Calu3 (cell line): Measurements from ENCODE around the gene AGBL4. TPM values are rescaled to one million over a fixed set of nuclear protein-coding genes. Genes with fewer than 3 reads are reported as not detected.

ENCODE experiments used
- BruUV-seq: library from RNA; stranded (reverse); fragments of 400-500 nt; replicated peaks from 2 replicates; lab custom pipeline; 2021; lab: Mats Ljungman, UMichigan
- CTCF ChIA-PET: fragments of 300-600 bp; sonication (Branson Sonifier 250); formaldehyde crosslinking; loops from one replicate; lab custom pipeline; 2022; ENCODE audit warnings: antibody characterized with exemption; lab: Charles Lee
- DNase-seq: peaks from one replicate; pipeline ENCODE4 v3.0.0; 2022
- H3K27ac Mint-ChIP-seq: one replicate; pipeline ENCODE4 v1.8.0; 2022; ENCODE audit warnings: mixed read lengths; ENCODE audit not compliant: unreplicated experiment
- H3K27me3 Mint-ChIP-seq: one replicate; pipeline ENCODE4 v1.8.0; 2022; ENCODE audit warnings: mixed read lengths; ENCODE audit not compliant: unreplicated experiment
- H3K36me3 Mint-ChIP-seq: one replicate; pipeline ENCODE4 v1.8.0; 2022; ENCODE audit warnings: mild to moderate bottlenecking, moderate library complexity, mixed read lengths; ENCODE audit not compliant: insufficient read depth, unreplicated experiment
- H3K4me1 Mint-ChIP-seq: one replicate; pipeline ENCODE4 v1.8.0; 2022; ENCODE audit warnings: mild to moderate bottlenecking, low read depth, mixed read lengths; ENCODE audit not compliant: unreplicated experiment
- H3K4me3 Mint-ChIP-seq: one replicate; pipeline ENCODE4 v1.8.0; 2022; ENCODE audit warnings: mild to moderate bottlenecking, low read depth, moderate library complexity, mixed read lengths; ENCODE audit not compliant: unreplicated experiment
- H3K9me3 Mint-ChIP-seq: one replicate; pipeline ENCODE4 v1.8.0; 2022; ENCODE audit warnings: low read depth, mixed read lengths; ENCODE audit not compliant: unreplicated experiment
- CTCF ChIP-seq: fragments of 200-600 bp; IDR thresholded peaks from one replicate; pipeline ENCODE4 v1.8.0; 2022; ENCODE audit warnings: antibody characterized with exemption; ENCODE audit not compliant: unreplicated experiment
- intact Hi-C: fragments of 100-400 bp; cut with micrococcal nuclease; formaldehyde crosslinking; loops from one replicate; pipeline ENCODE4 v1.10.0; 2022; ENCODE audit not compliant: unreplicated experiment
- total RNA-seq: library from RNA; stranded (reverse); gene quantifications from 2 replicates; pipeline ENCODE4 v1.2.3, GENCODE V29; 2022

Gene AGBL4
- total RNA-seq, 1 experiment from 2014 or later, result not detected

GRCh38 chr1:48728584-48728983 is 1295.2 kb downstream of the AGBL4 start:
- H3K9me3 Mint-ChIP-seq, result no peaks in the 10 kb centered on the region
- no peak for DNase-seq
- intact Hi-C loops, result no loop called here
- CTCF ChIA-PET, result no interaction called here
- no peak overlapping the region for H3K4me3 Mint-ChIP-seq
- H3K27me3 Mint-ChIP-seq, result no peaks in the 10 kb centered on the region
- H3K4me1 Mint-ChIP-seq, result no peaks in the 10 kb centered on the region
- H3K36me3 Mint-ChIP-seq, result no peaks in the 10 kb centered on the region
- TF ChIP-seq CTCF, result no peak
- no peak overlapping the region for H3K27ac Mint-ChIP-seq
- no TSS peak for BruUV-seq

GRCh38 chr1:48726557-48727215 is 1297.1 kb downstream of the AGBL4 start:
- Mint-ChIP-seq H3K36me3 (no peaks in the 10 kb centered on the region), H3K9me3 (no peaks in the 10 kb centered on the region)
- intact Hi-C loops, result no loop called here

GRCh38 chr1:48726139-48726538 is 1297.6 kb downstream of the AGBL4 start:
- Mint-ChIP-seq H3K4me3 (no peak overlapping the region), H3K27me3 (no peaks in the 10 kb centered on the region)

More at GRCh38 chr1:48726557-48727215, 1297.1 kb downstream of the AGBL4 start:
- no peaks in the 10 kb centered on the region for H3K4me1 Mint-ChIP-seq
- no peak overlapping the region for H3K4me3 Mint-ChIP-seq
- no TSS peak for BruUV-seq
- H3K27ac Mint-ChIP-seq, result no peak overlapping the region
- CTCF ChIA-PET, result no interaction called here
- DNase-seq, result no peak
- H3K27me3 Mint-ChIP-seq, result no peaks in the 10 kb centered on the region
- no peak for TF ChIP-seq CTCF

GRCh38 chr1:48725341-48726046 is 1298.3 kb downstream of the AGBL4 start:
- no peak overlapping the region for H3K27ac Mint-ChIP-seq
- DNase-seq, result no peak
- no peak overlapping the region for H3K4me3 Mint-ChIP-seq
- no peaks in the 10 kb centered on the region for H3K9me3 Mint-ChIP-seq
- no TSS peak for BruUV-seq
- intact Hi-C loops, result no loop called here
- H3K4me1 Mint-ChIP-seq, result no peaks in the 10 kb centered on the region
- CTCF ChIA-PET, result no interaction called here
- H3K27me3 Mint-ChIP-seq, result no peaks in the 10 kb centered on the region
- no peaks in the 10 kb centered on the region for H3K36me3 Mint-ChIP-seq
- no peak for TF ChIP-seq CTCF

More at GRCh38 chr1:48726139-48726538, 1297.6 kb downstream of the AGBL4 start:
- CTCF ChIA-PET, result no interaction called here
- no peak overlapping the region for H3K27ac Mint-ChIP-seq
- BruUV-seq, result no TSS peak
- no peaks in the 10 kb centered on the region for H3K9me3 Mint-ChIP-seq
- no peaks in the 10 kb centered on the region for H3K4me1 Mint-ChIP-seq
- DNase-seq, result no peak
- no peaks in the 10 kb centered on the region for H3K36me3 Mint-ChIP-seq
- no peak for TF ChIP-seq CTCF
- intact Hi-C loops, result no loop called here
